ENCODE results near the gene KCNH2.

- TF ChIP-seq CTCF (IDR thresholded peaks at IDR 0.05) (no peak), POLR2AphosphoS5 (IDR thresholded peaks at IDR 0.05) (no peak), POLR2A (IDR thresholded peaks at IDR 0.05) (no peak), EP300 (IDR thresholded peaks at IDR 0.05) (no peak)
Observed at GRCh38 chr7:150947761-150948651, 30.1 kb downstream of the KCNH2 start.

All from stomach (tissue), 4 donors.